Osteoblast (primary cell): ENCODE data around the gene PLEKHG3. TPM values are rescaled to one million over a fixed set of nuclear protein-coding genes. Genes with fewer than 3 reads are reported as not detected.

Experiments used
- DNase-seq: peaks from one replicate; pipeline ENCODE4 v3.0.0; 2011; ENCODE audit warnings: low spot score, mixed read lengths; ENCODE audit not compliant: insufficient read length; ENCODE audit errors: missing footprints
- H2AFZ ChIP-seq: 2 replicates; pipeline ENCODE4 v1.6.0; 2011; ENCODE audit warnings: mild to moderate bottlenecking, low read length
- H3K27ac ChIP-seq: 2 replicates; pipeline ENCODE4 v1.5.1; 2011; ENCODE audit warnings: mild to moderate bottlenecking, low read depth, low read length, moderate library complexity
- H3K27me3 ChIP-seq: 2 replicates; pipeline ENCODE4 v1.6.0; 2012; ENCODE audit warnings: mild to moderate bottlenecking, control low read depth, inconsistent platforms, low read length, moderate library complexity; ENCODE audit not compliant: insufficient read depth
- H3K36me3 ChIP-seq: 2 replicates; pipeline ENCODE4 v1.5.1; 2011; ENCODE audit warnings: mild to moderate bottlenecking, low read length, control low read depth, moderate library complexity; ENCODE audit not compliant: insufficient read depth
- H3K4me1 ChIP-seq: 2 replicates; pipeline ENCODE4 v1.5.1; 2011; ENCODE audit warnings: mild to moderate bottlenecking, low read length, control low read depth, moderate library complexity; ENCODE audit not compliant: insufficient read depth
- H3K4me2 ChIP-seq: 2 replicates; pipeline ENCODE4 v1.6.0; 2011; ENCODE audit warnings: mild to moderate bottlenecking, low read length; ENCODE audit not compliant: insufficient read depth
- H3K4me3 ChIP-seq: fragments of 200-600 bp; sonication (generic); 3 replicates; pipeline ENCODE4 v1.5.1; 2012; ENCODE audit warnings: mild to moderate bottlenecking, low read length, inconsistent platforms; ENCODE audit not compliant: insufficient read depth
- H3K79me2 ChIP-seq: 2 replicates; pipeline ENCODE4 v1.6.0; 2012; ENCODE audit warnings: mild to moderate bottlenecking, low read length, control low read depth, inconsistent platforms; ENCODE audit not compliant: insufficient read depth
- H3K9me3 ChIP-seq: 2 replicates; pipeline ENCODE4 v1.5.1; 2011; ENCODE audit warnings: low read depth, low read length, control low read depth
- H4K20me1 ChIP-seq: 2 replicates; pipeline ENCODE4 v1.6.0; 2012; ENCODE audit warnings: mild to moderate bottlenecking, low read length, control low read depth; ENCODE audit not compliant: insufficient read depth
- CTCF ChIP-seq: IDR thresholded peaks from 2 replicates; pipeline ENCODE4 v1.5.1; 2011; ENCODE audit warnings: mild to moderate bottlenecking, low read depth, low read length, moderate library complexity; ENCODE audit errors: extremely low read depth
- total RNA-seq: library from RNA; depleted of rRNA; stranded (reverse); fragments of >200 nt; gene quantifications from 2 replicates; pipeline ENCODE4 v1.2.3, GENCODE V29; 2012

The PLEKHG3 gene
- total RNA-seq, 1 donor = 5.4 TPM

DNA sequence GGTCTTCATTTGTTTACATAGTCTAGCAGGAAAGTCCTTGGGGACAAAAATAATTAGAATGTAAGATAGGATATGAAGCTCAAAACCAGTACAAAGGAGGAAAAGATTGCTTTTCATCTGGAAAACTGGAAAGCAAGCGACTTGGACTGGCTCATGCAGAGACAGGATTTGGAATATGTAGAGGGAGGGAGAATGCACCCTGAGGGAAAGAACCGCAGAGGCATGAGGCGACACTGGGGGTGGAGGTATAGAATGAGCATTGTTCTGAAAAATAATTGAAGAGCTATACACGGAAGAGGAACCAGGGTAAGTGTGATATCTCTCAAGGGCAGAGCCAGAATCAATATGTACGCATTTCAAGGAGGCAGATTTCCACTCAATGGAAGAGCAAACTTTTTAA is 85.5 kb downstream of the PLEKHG3 start:
- Histone ChIP-seq H3K27me3 (no peaks in the 10 kb centered on the region), H3K4me1 (peaks cover 7% of the 10 kb centered on the region), H3K4me2 (no peak overlapping the region), H2AFZ (no peak overlapping the region), H4K20me1 (no peaks in the 10 kb centered on the region), H3K36me3 (no peaks in the 10 kb centered on the region), H3K27ac (no peak overlapping the region), H3K79me2 (no peaks in the 10 kb centered on the region), H3K4me3 (no peak overlapping the region), H3K9me3 (no peaks in the 10 kb centered on the region)
- DNase-seq = no peak
- TF ChIP-seq CTCF = no peak

GRCh38 chr14:64790478-64790877 is 86.3 kb downstream of the PLEKHG3 start:
- Histone ChIP-seq H4K20me1 (no peaks in the 10 kb centered on the region), H3K79me2 (no peaks in the 10 kb centered on the region), H3K9me3 (no peaks in the 10 kb centered on the region), H3K4me3 (no peak overlapping the region), H3K36me3 (no peaks in the 10 kb centered on the region), H3K27ac (no peak overlapping the region), H3K27me3 (peaks cover 3% of the 10 kb centered on the region), H2AFZ (no peak overlapping the region), H3K4me2 (no peak overlapping the region), H3K4me1 (peaks cover 7% of the 10 kb centered on the region)
- no peak for DNase-seq
- no peak for TF ChIP-seq CTCF

DNA sequence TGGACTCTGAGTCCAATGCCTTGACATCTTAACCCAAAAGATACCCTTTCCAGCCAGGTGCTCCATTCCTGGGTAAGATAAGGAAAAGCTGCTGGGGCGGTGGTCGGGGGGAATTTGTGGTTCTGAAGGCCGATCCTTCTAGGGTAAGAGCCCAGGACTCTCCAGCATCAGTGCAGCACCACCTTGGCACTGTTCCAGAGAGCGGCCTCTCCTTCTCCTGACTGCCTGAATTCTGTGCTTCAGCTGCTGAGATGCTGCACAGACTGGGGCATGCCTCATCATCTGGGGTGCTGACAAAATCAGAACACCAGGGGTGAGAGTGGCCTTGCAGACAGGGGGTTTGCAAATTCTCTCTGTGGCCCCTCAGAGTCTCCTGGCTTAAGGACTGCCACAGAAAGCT is 88.0 kb downstream of the PLEKHG3 start:
- peaks cover 10% of the 10 kb centered on the region for H3K27me3 ChIP-seq
- no peaks in the 10 kb centered on the region for H4K20me1 ChIP-seq
- DNase-seq = no peak
- H3K36me3 ChIP-seq = no peaks in the 10 kb centered on the region
- no peak overlapping the region for H3K4me2 ChIP-seq
- H3K27ac ChIP-seq = no peak overlapping the region
- TF ChIP-seq CTCF = no peak
- no peaks in the 10 kb centered on the region for H3K79me2 ChIP-seq
- H3K9me3 ChIP-seq = no peaks in the 10 kb centered on the region
- H3K4me1 ChIP-seq = peaks cover 7% of the 10 kb centered on the region
- no peak overlapping the region for H2AFZ ChIP-seq
- H3K4me3 ChIP-seq = no peak overlapping the region

DNA sequence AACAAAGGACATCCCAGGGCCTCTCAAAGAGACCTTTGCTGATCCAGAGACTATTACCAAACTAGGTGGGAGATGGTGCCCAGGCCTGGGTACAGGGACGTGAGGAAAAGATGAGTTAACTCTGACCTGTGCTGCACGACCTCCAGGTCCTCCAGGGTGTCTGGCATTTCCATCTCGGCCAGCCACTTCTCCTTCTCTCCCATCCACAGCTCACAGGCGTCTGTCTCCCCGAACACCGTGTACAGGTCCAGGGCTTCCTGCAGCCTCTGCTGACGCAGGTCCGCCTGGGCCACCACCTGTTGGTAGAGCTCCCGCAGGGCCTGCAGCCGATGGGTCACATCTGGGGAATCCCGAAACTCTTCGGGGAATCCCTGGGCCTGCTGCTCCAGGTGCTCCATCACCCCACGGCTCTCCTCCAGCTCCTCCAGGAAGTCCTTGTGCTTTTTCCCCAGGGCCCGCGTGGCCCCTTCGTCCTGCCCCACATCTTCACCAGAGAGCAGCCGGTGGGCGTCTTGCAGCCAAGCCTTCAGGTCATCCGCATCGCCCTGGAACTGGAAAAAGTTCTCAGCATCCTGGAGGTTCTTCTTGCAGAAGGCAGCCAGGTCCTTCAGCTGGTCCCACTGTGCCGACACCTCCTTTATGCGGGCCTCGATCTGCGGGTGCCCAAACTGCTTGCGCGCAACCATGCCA is 88.8 kb downstream of the PLEKHG3 start:
- no peak overlapping the region for H3K4me2 ChIP-seq
- no peaks in the 10 kb centered on the region for H3K36me3 ChIP-seq
- H3K27me3 ChIP-seq = peaks cover 17% of the 10 kb centered on the region
- no peak overlapping the region for H2AFZ ChIP-seq
- H3K4me1 ChIP-seq = peaks cover 7% of the 10 kb centered on the region
- no peak for DNase-seq
- no peaks in the 10 kb centered on the region for H3K9me3 ChIP-seq
- no peaks in the 10 kb centered on the region for H4K20me1 ChIP-seq
- H3K79me2 ChIP-seq = no peaks in the 10 kb centered on the region
- no peak for TF ChIP-seq CTCF
- no peak overlapping the region for H3K4me3 ChIP-seq
- H3K27ac ChIP-seq = no peak overlapping the region
